Common myeloid progenitor, CD34-positive (primary cell): ENCODE data around the gene CEACAM21.
A peak's percentile ranks its signal among the peaks of the same experiment; 100 is the strongest.

Experiments
- CTCF ChIA-PET: fragments of 350-600 bp; sonication (Branson Sonifier 250); formaldehyde crosslinking; loops from one replicate; lab custom pipeline; 2021; ENCODE audit warnings: antibody characterized with exemption; lab: Charles Lee
- POLR2A ChIA-PET: fragments of 350-600 bp; sonication (Branson Sonifier 250); formaldehyde crosslinking; loops from one replicate; lab custom pipeline; 2021; ENCODE audit warnings: antibody characterized with exemption; lab: Charles Lee
- DNase-seq, 3 donors: peaks; one replicate each; pipeline versions ENCODE4 v3.0.0 to v3.0.0-alpha.2; 2013
- H3K27ac ChIP-seq, 2 experiments: 1 replicate in 1 of 2; 2 replicates in 1 of 2; pipeline ENCODE4 v1.7.0; 2013; ENCODE audit warnings: inconsistent platforms in 2 of 2, low read length in 2 of 2, mild to moderate bottlenecking in 2 of 2, low read depth in 1 of 2, moderate library complexity in 1 of 2; ENCODE audit not compliant: severe bottlenecking in 2 of 2, insufficient read depth in 1 of 2, poor library complexity in 1 of 2
- H3K27me3 ChIP-seq, 5 experiments: replicated peaks in 2 of 5; 1 replicate in 3 of 5; 2 replicates in 2 of 5; pipeline versions ENCODE4 v1.6.1 to v1.7.0; 2013; ENCODE audit warnings: low read length in 4 of 5, mild to moderate bottlenecking in 2 of 5, moderate library complexity in 2 of 5, inconsistent platforms in 1 of 5; ENCODE audit not compliant: insufficient read depth in 5 of 5, control insufficient read depth in 4 of 5
- H3K36me3 ChIP-seq, 4 experiments: 1 replicate in 2 of 4; 2 replicates in 2 of 4; pipeline versions ENCODE4 v1.6.1 to v1.7.0; 2013; ENCODE audit warnings: low read length in 3 of 4, control low read depth in 1 of 4, mild to moderate bottlenecking in 1 of 4; ENCODE audit not compliant: control insufficient read depth in 4 of 4, insufficient read depth in 4 of 4
- H3K4me1 ChIP-seq, 4 experiments: 1 replicate in 3 of 4; 2 replicates in 1 of 4; pipeline versions ENCODE4 v1.6.1 to v1.7.1; 2013; ENCODE audit warnings: low read length in 3 of 4, mild to moderate bottlenecking in 3 of 4, control low read depth in 1 of 4, inconsistent platforms in 1 of 4, moderate library complexity in 1 of 4; ENCODE audit not compliant: control insufficient read depth in 4 of 4, insufficient read depth in 4 of 4; ENCODE audit errors: control extremely low read depth in 1 of 4
- H3K4me3 ChIP-seq, 7 experiments: 1 replicate in 4 of 7; 2 replicates in 3 of 7; pipeline versions ENCODE4 v1.5.1 to v1.7.0; 2013; ENCODE audit warnings: mild to moderate bottlenecking in 7 of 7, low read length in 6 of 7, moderate library complexity in 6 of 7, inconsistent platforms in 2 of 7, low read depth in 2 of 7, control low read depth in 1 of 7; ENCODE audit not compliant: insufficient read depth in 4 of 7, control insufficient read depth in 1 of 7; ENCODE audit errors: extremely low read depth in 1 of 7
- H3K9me3 ChIP-seq, 5 experiments: 1 replicate in 4 of 5; 2 replicates in 1 of 5; pipeline versions ENCODE4 v1.6.1 to v1.7.1; 2013; ENCODE audit warnings: low read length in 4 of 5, mild to moderate bottlenecking in 2 of 5, inconsistent platforms in 1 of 5, low read depth in 1 of 5, moderate library complexity in 1 of 5; ENCODE audit not compliant: control insufficient read depth in 4 of 5, insufficient read depth in 2 of 5; ENCODE audit errors: control extremely low read depth in 1 of 5
- WGBS: methylation state at CpG from one replicate; pipeline ENCODE4 v1.1.5; 2013; ENCODE audit not compliant: insufficient coverage; 5-methylcytosine and 5-hydroxymethylcytosine counted together

CEACAM21 gene

GRCh38 chr19:41565379-41565720 is 10.6 kb upstream of the CEACAM21 start:
- Histone ChIP-seq H3K27ac (no peak overlapping the region), H3K9me3 (no peaks in the 10 kb centered on the region), H3K36me3 (peaks cover 0 to 3% (median 0%) of the 10 kb centered on the region in 4 experiments), H3K4me3 (peak overlapping the region in 5 of 7 experiments; percentile 41 to 91 (median 77)), H3K27me3 (peaks cover 0 to 6% (median 0%) of the 10 kb centered on the region in 5 experiments), H3K4me1 (peaks cover 0 to 39% (median 27%) of the 10 kb centered on the region in 4 experiments)
- no CpG with 5 or more reads among the region's 9 CpGs for WGBS
- peak in 2 of 3 donors; percentile 72 to 83 for DNase-seq
- CTCF ChIA-PET: interaction anchor here (0.5 to 11.8 kb wide), 9 partner anchors 9 to 130 kb away, joined by 3 to 113 read pairs (median 30); no protein-coding TSS in a partner anchor
- POLR2A ChIA-PET: interaction anchor here (0.8 kb wide), 1 partner anchor 34 kb away, joined by 3 read pairs; no protein-coding TSS in a partner anchor

GRCh38 chr19:41566001-41566400 is 10.0 kb upstream of the CEACAM21 start:
- WGBS: no CpG with 5 or more reads among the region's 3 CpGs
- Histone ChIP-seq H3K36me3 (peaks cover 0 to 3% (median 0%) of the 10 kb centered on the region in 4 experiments), H3K4me3 (peak overlapping the region in 2 of 7 experiments; percentile 77 to 91), H3K27ac (no peak overlapping the region), H3K27me3 (peaks cover 0 to 6% (median 0%) of the 10 kb centered on the region in 5 experiments), H3K4me1 (peaks cover 0 to 43% (median 27%) of the 10 kb centered on the region in 4 experiments), H3K9me3 (no peaks in the 10 kb centered on the region)
- ChIA-PET CTCF (interaction anchor here (0.5 to 11.8 kb wide), 10 partner anchors 8 to 131 kb away, joined by 3 to 113 read pairs (median 5); partner anchors contain the start of gene CEACAM21), POLR2A (no interaction called here)
- no peak for DNase-seq

- ChIA-PET POLR2A (interaction anchor here (0.6 kb wide), 1 partner anchor 30 kb away, joined by 3 read pairs; no protein-coding TSS in a partner anchor), CTCF (interaction anchor here (0.8 to 9.2 kb wide), 15 partner anchors 10 to 253 kb away, joined by 3 to 113 read pairs (median 12); partner anchors contain the start of genes B3GNT8 and DMAC2)
- no peak for DNase-seq
- Histone ChIP-seq H3K4me1 (peaks cover 0 to 26% (median 11%) of the 10 kb centered on the region in 4 experiments), H3K9me3 (no peaks in the 10 kb centered on the region), H3K4me3 (no peak overlapping the region), H3K36me3 (peaks cover 0 to 7% (median 0%) of the 10 kb centered on the region in 4 experiments), H3K27ac (no peak overlapping the region), H3K27me3 (no peaks in the 10 kb centered on the region)
- 86% methylated on average over 10 of the region's 11 CpGs for WGBS
Measured at GRCh38 chr19:41569481-41570150, 6.3 kb upstream of the CEACAM21 start.

GRCh38 chr19:41570179-41570578 is 5.8 kb upstream of the CEACAM21 start:
- WGBS: 86% methylated on average over 3 of the region's 3 CpGs
- POLR2A ChIA-PET: interaction anchor here (0.6 kb wide), 2 partner anchors 79 to 162 kb away, joined by 3 read pairs; no protein-coding TSS in a partner anchor

GRCh38 chr19:41570639-41571112 is 5.3 kb upstream of the CEACAM21 start:
- peaks cover under 1 to 22% (median 11%) of the 10 kb centered on the region in 4 experiments for H3K4me1 ChIP-seq
- DNase-seq: peak; percentile 83 to 91 (median 88)
- 3% methylated on average over 6 of the region's 7 CpGs for WGBS
- no peak overlapping the region for H3K27ac ChIP-seq
- POLR2A ChIA-PET: interaction anchor here (0.6 kb wide), 2 partner anchors 79 to 162 kb away, joined by 3 read pairs; no protein-coding TSS in a partner anchor
- no peaks in the 10 kb centered on the region for H3K9me3 ChIP-seq
- no peak overlapping the region for H3K4me3 ChIP-seq
- peaks cover 0 to 7% (median 0%) of the 10 kb centered on the region in 4 experiments for H3K36me3 ChIP-seq
- H3K27me3 ChIP-seq: no peaks in the 10 kb centered on the region
- CTCF ChIA-PET: interaction anchor here (0.6 to 9.2 kb wide), 19 partner anchors 8 to 140 kb away, joined by 3 to 113 read pairs (median 7); partner anchors contain the start of gene DMAC2

More at GRCh38 chr19:41570179-41570578, 5.8 kb upstream of the CEACAM21 start:
- Histone ChIP-seq H3K4me1 (peaks cover 0 to 23% (median 9%) of the 10 kb centered on the region in 4 experiments), H3K9me3 (no peaks in the 10 kb centered on the region), H3K27me3 (no peaks in the 10 kb centered on the region), H3K36me3 (peaks cover 0 to 7% (median 0%) of the 10 kb centered on the region in 4 experiments), H3K27ac (no peak overlapping the region), H3K4me3 (no peak overlapping the region)
- DNase-seq: no peak
- CTCF ChIA-PET: interaction anchor here (0.6 to 9.2 kb wide), 16 partner anchors 7 to 138 kb away, joined by 3 to 113 read pairs (median 14); partner anchors contain the start of gene DMAC2

- H3K4me1 ChIP-seq: peaks cover 1 to 13% (median 12%) of the 10 kb centered on the region in 4 experiments
- ChIA-PET POLR2A (interaction anchor here (0.6 kb wide), 1 partner anchor 1103 kb away, joined by 4 read pairs; no protein-coding TSS in a partner anchor), CTCF (interaction anchor here (0.9 to 3.9 kb wide), 4 partner anchors 9 to 127 kb away, joined by 3 to 16 read pairs (median 6); no protein-coding TSS in a partner anchor)
- H3K27ac ChIP-seq: no peak overlapping the region
- H3K9me3 ChIP-seq: peaks cover 0 to 19% (median 7%) of the 10 kb centered on the region in 5 experiments
- H3K36me3 ChIP-seq: peaks cover 0 to 47% (median 11%) of the 10 kb centered on the region in 4 experiments
- H3K4me3 ChIP-seq: no peak overlapping the region
- WGBS: 96% methylated on average over 17 of the region's 19 CpGs
- DNase-seq: no peak
- no peaks in the 10 kb centered on the region for H3K27me3 ChIP-seq
Measured at GRCh38 chr19:41577144-41577830, 1.3 kb downstream of the CEACAM21 start.
